Measurements from ENCODE around the gene ZDHHC3. TPM values are rescaled to one million over a fixed set of nuclear protein-coding genes. Genes with fewer than 3 reads are reported as not detected.

ZDHHC3 gene
- polyA plus RNA-seq, 1 experiment = 198 TPM

DNA sequence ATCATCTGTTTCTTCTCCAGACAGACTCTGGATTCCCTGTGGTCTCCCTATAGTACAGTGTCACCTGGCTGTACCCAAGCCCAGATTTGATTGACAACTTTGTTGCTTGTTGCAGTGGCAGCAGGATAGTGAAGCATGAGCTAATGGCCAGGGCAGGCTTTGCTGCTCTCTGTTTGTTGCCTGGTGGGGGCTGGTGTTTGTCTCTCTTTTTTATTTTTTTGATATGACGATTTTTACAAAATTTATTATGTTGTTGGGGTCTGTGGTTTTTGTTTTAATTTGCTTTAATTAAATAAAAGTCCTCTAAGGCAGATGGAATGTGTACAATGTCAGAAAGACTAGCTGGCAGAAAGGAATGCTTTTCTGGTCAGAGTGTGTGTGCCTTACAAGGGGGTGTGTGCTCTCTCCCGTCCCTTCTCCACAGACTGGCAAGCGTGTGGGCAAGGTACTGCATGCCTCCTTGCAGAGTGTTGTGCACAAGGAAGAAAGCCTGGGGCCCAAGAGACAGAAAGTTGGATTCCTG is 34.9 kb upstream of the ZDHHC3 start:
- DNase-seq (ENCODE audit: low read depth) = peak; percentile 81
- TF ChIP-seq, protein P1, sequence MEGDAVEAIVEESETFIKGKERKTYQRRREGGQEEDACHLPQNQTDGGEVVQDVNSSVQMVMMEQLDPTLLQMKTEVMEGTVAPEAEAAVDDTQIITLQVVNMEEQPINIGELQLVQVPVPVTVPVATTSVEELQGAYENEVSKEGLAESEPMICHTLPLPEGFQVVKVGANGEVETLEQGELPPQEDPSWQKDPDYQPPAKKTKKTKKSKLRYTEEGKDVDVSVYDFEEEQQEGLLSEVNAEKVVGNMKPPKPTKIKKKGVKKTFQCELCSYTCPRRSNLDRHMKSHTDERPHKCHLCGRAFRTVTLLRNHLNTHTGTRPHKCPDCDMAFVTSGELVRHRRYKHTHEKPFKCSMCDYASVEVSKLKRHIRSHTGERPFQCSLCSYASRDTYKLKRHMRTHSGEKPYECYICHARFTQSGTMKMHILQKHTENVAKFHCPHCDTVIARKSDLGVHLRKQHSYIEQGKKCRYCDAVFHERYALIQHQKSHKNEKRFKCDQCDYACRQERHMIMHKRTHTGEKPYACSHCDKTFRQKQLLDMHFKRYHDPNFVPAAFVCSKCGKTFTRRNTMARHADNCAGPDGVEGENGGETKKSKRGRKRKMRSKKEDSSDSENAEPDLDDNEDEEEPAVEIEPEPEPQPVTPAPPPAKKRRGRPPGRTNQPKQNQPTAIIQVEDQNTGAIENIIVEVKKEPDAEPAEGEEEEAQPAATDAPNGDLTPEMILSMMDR (IDR thresholded peaks at IDR 0.05; ENCODE audit: insufficient read depth, low read depth, low read length) = no peak
- no peaks in the 10 kb centered on the region for H3K27me3 ChIP-seq (ENCODE audit: control insufficient read depth, insufficient read depth, low read length)
- ChIA-PET POLR2A (no interaction called here), CTCF (interaction anchor here (1.2 to 1.9 kb wide), 3 partner anchors 10 to 27 kb away, joined by 4 to 7 read pairs (median 5); no protein-coding TSS in a partner anchor)
- H3K36me3 ChIP-seq (ENCODE audit: control insufficient read depth, insufficient read depth, low read length) = peaks cover 3% of the 10 kb centered on the region
- no peak overlapping the region for H3K4me3 ChIP-seq (ENCODE audit: low read depth, low read length)

DNA sequence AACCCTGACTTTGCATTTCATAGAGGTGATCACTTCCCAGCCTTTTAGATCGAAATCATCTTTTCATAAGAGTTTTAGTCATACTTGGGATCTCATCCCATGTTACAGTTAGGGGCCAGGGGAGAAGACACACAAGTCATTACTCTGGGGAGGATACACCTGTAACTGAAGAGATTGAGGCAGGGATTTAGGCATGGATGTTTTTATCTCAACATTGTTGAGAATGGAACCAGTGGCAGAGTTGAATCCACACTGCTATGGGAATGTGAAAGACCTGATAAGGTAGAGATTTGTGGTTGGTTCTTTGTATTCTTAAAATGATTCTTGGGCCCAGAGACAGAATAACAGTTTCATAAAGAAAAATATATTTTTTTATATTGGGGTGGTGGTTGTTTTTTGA is 33.9 kb upstream of the ZDHHC3 start:
- Histone ChIP-seq H3K36me3 (ENCODE audit: control insufficient read depth, insufficient read depth, low read length) (peaks cover 3% of the 10 kb centered on the region), H3K27me3 (ENCODE audit: control insufficient read depth, insufficient read depth, low read length) (no peaks in the 10 kb centered on the region), H3K4me3 (ENCODE audit: low read depth, low read length) (no peak overlapping the region)
- TF ChIP-seq, protein P1 (IDR thresholded peaks at IDR 0.05; ENCODE audit: insufficient read depth, low read depth, low read length) = no peak
- CTCF ChIA-PET = no interaction called here
- POLR2A ChIA-PET = no interaction called here
- DNase-seq (ENCODE audit: low read depth) = no peak

GRCh38 chr3:45008117-45008516 is 32.1 kb upstream of the ZDHHC3 start:
- CTCF ChIA-PET = no interaction called here
- H3K27me3 ChIP-seq (ENCODE audit: control insufficient read depth, insufficient read depth, low read length) = no peaks in the 10 kb centered on the region
- peaks cover 4% of the 10 kb centered on the region for H3K36me3 ChIP-seq (ENCODE audit: control insufficient read depth, insufficient read depth, low read length)
- DNase-seq (ENCODE audit: low read depth) = no peak
- H3K4me3 ChIP-seq (ENCODE audit: low read depth, low read length) = no peak overlapping the region
- POLR2A ChIA-PET = no interaction called here
- TF ChIP-seq, protein P1 (IDR thresholded peaks at IDR 0.05; ENCODE audit: insufficient read depth, low read depth, low read length) = no peak

GRCh38 chr3:45007091-45007490 is 31.1 kb upstream of the ZDHHC3 start:
- Histone ChIP-seq H3K4me3 (ENCODE audit: low read depth, low read length) (no peak overlapping the region), H3K36me3 (ENCODE audit: control insufficient read depth, insufficient read depth, low read length) (peaks cover 4% of the 10 kb centered on the region), H3K27me3 (ENCODE audit: control insufficient read depth, insufficient read depth, low read length) (no peaks in the 10 kb centered on the region)
- ChIA-PET CTCF (no interaction called here), POLR2A (no interaction called here)
- no peak for DNase-seq (ENCODE audit: low read depth)
- TF ChIP-seq, protein P1 (IDR thresholded peaks at IDR 0.05; ENCODE audit: insufficient read depth, low read depth, low read length) = no peak

GRCh38 chr3:45003859-45004258 is 27.9 kb upstream of the ZDHHC3 start:
- DNase-seq (ENCODE audit: low read depth) = no peak
- H3K36me3 ChIP-seq (ENCODE audit: control insufficient read depth, insufficient read depth, low read length) = peaks cover 10% of the 10 kb centered on the region
- POLR2A ChIA-PET = no interaction called here
- H3K27me3 ChIP-seq (ENCODE audit: control insufficient read depth, insufficient read depth, low read length) = no peaks in the 10 kb centered on the region
- TF ChIP-seq, protein P1 (IDR thresholded peaks at IDR 0.05; ENCODE audit: insufficient read depth, low read depth, low read length) = no peak
- CTCF ChIA-PET = no interaction called here
- H3K4me3 ChIP-seq (ENCODE audit: low read depth, low read length) = no peak overlapping the region
